ENCODE data around the gene TET3. TPM values are rescaled to one million over a fixed set of nuclear protein-coding genes. Genes with fewer than 3 reads are reported as not detected.

The TET3 gene
- total and polyA plus RNA-seq, 2 of the 8 experiments (the other 6 are each of a cell fraction or from before 2014, with no cell fraction given) = 4.5 to 21.1 TPM

DNA sequence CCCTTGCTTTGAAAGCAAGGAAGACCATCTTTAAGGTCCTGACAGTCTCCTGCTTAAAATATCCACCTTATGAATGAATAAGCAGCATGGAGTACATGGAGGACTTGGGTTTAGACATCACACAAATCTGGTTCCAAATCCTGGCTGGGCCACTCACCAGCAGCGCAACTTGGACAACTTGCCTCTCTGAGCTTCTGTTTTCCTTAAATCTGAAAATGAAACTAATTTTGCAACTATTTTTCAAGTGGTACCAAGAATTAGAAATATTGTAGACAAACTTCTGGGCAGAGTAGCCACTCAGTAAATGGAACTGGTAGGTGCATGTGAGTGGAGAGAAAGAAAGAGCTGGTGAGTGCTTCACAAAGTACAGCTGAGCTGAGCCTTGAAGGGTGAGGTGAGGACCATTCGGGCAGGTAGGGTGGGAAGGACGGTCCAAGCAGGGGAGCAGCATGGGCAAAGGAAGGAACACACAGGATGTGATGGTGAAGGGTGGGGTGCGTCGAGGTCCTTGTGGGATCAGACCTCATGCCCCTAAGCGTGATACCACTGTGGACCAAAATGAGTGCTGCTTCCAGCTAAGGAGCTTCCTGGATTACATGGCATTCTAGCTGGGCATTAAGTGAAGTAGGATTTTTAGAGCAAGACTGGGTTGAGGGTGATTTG, 14.4 kb upstream of the TET3 start:
- H2AK5ac ChIP-seq (ENCODE audit: low read depth, low read length) = no peak overlapping the region
- H4K5ac ChIP-seq (ENCODE audit: insufficient read length, low read depth, low read length) = no peak overlapping the region
- no peaks in the 10 kb centered on the region for H3K79me2 ChIP-seq (ENCODE audit: control insufficient read depth in 1 of 2, insufficient read depth in 2 of 2, low read length in 2 of 2)
- H3K27ac ChIP-seq (ENCODE audit: low read depth, low read length) = no peak overlapping the region
- ChIA-PET POLR2A (ENCODE audit: partially characterized antibody) (interaction anchor here (1.4 kb wide), 1 partner anchor 18 kb away, joined by 4 read pairs; no protein-coding TSS in a partner anchor), CTCF (ENCODE audit: partially characterized antibody) (interaction anchor here (1.0 to 1.7 kb wide), 6 partner anchors 8 to 181 kb away, joined by 3 to 4 read pairs (median 3); no protein-coding TSS in a partner anchor)
- no peak overlapping the region for H2BK12ac ChIP-seq (ENCODE audit: low read depth, low read length)
- H2BK120ac ChIP-seq (replicated peaks; ENCODE audit: low read depth, low read length) = no peak overlapping the region
- H3K9ac ChIP-seq (replicated peaks in 1 of 4; ENCODE audit: extremely low read depth in 1 of 4, low read depth in 3 of 4, low read length in 3 of 4) = no peak overlapping the region
- no peaks in the 10 kb centered on the region; a peak in 1 of 7 replicates for H3K27me3 ChIP-seq (replicated peaks in 1 of 4; ENCODE audit: control insufficient read depth in 3 of 4, extremely low read depth in 1 of 4, insufficient read depth in 3 of 4, low read length in 3 of 4)
- H2BK20ac ChIP-seq (ENCODE audit: low read length) = no peak overlapping the region
- no peaks in the 10 kb centered on the region for H3K36me3 ChIP-seq (ENCODE audit: control insufficient read depth in 2 of 4, insufficient read depth in 4 of 4, low read length in 3 of 4)
- no peak overlapping the region for H3K4me2 ChIP-seq (ENCODE audit: insufficient read depth in 1 of 2, low read depth in 2 of 2, low read length in 2 of 2)
- no peak for FAIRE-seq
- no peak overlapping the region for H3K23ac ChIP-seq (ENCODE audit: insufficient read length)
- no peaks in the 10 kb centered on the region for H3K9me3 ChIP-seq (ENCODE audit: insufficient read depth in 2 of 2, low read depth in 1 of 2, low read length in 1 of 2)
- DNase-seq (ENCODE audit: low read depth in 1 of 2, low spot score in 2 of 2) = no peak
- H3K4me3 ChIP-seq (ENCODE audit: extremely low read depth in 1 of 4, insufficient read depth in 2 of 4, low read depth in 3 of 4, low read length in 4 of 4) = no peak overlapping the region
- WGBS, 2 experiments (ENCODE audit: extremely low coverage in 1 of 2, insufficient coverage in 1 of 2, insufficient read length in 1 of 2, insufficient replicate concordance in 2 of 2, low coverage in 1 of 2, low lambda C conversion rate in 2 of 2, missing lambda C conversion rate in 1 of 2) = 85% methylated on average over 6 of the region's 6 CpGs; no CpG with 5 or more reads in 1 of the 2 experiments
- H3K18ac ChIP-seq (ENCODE audit: extremely low read depth, low read length) = no peak overlapping the region
- H2BK5ac ChIP-seq (ENCODE audit: low read depth, low read length) = no peak overlapping the region
- H4K91ac ChIP-seq (replicated peaks; ENCODE audit: insufficient read length, low read length) = no peak overlapping the region
- H3K56ac ChIP-seq (replicated peaks; ENCODE audit: insufficient read length, low read depth, low read length) = no peak overlapping the region
- peaks cover 0 to 2% (median under 1%) of the 10 kb centered on the region in 4 experiments; a peak in 1 of 7 replicates for H3K4me1 ChIP-seq (replicated peaks in 1 of 4; ENCODE audit: control insufficient read depth in 3 of 4, insufficient read depth in 4 of 4, low read length in 3 of 4)
- no peak overlapping the region for H3K14ac ChIP-seq (ENCODE audit: insufficient read length)
- H4K20me1 ChIP-seq (replicated peaks in 1 of 2; ENCODE audit: control insufficient read depth in 1 of 2, insufficient read depth in 2 of 2, low read length in 2 of 2) = peaks cover 0 to 3% of the 10 kb centered on the region in 2 experiments
- no peak overlapping the region for H2BK15ac ChIP-seq (ENCODE audit: low read length)
- no peaks in the 10 kb centered on the region for H3K23me2 ChIP-seq (ENCODE audit: low read depth, low read length)
- no peak overlapping the region for H3K4ac ChIP-seq (replicated peaks; ENCODE audit: insufficient read length, low read depth, low read length)
- H4K8ac ChIP-seq (ENCODE audit: extremely low read depth, insufficient read depth, low read length) = no peak overlapping the region
- no peaks in the 10 kb centered on the region for H3K79me1 ChIP-seq (ENCODE audit: low read depth, low read length)
- no peak overlapping the region for H2AFZ ChIP-seq (ENCODE audit: low read length)
- TF ChIP-seq NRF1 (IDR thresholded peaks at IDR 0.05; ENCODE audit: low read depth, low read length) (no peak), POLR2AphosphoS5 (IDR thresholded peaks at IDR 0.05; ENCODE audit: low read depth, low read length) (no peak), POU5F1 (IDR thresholded peaks at IDR 0.05; ENCODE audit: low read depth, low read length) (no peak), RFX5 (IDR thresholded peaks at IDR 0.05; ENCODE audit: borderline replicate concordance, low read depth, low read length) (no peak), SP2 (IDR thresholded peaks at IDR 0.05; ENCODE audit: low read length) (no peak), ZNF274 (IDR thresholded peaks at IDR 0.05; ENCODE audit: borderline replicate concordance, extremely low read depth, low read length) (no peak), CTBP2 (IDR thresholded peaks at IDR 0.05; ENCODE audit: borderline replicate concordance, insufficient read depth, insufficient read length, low read length) (no peak), CBX8 (IDR thresholded peaks at IDR 0.05; ENCODE audit: borderline replicate concordance, low read depth, low read length) (no peak), CBX5 (IDR thresholded peaks at IDR 0.05; ENCODE audit: low read depth, low read length) (no peak), NANOG (IDR thresholded peaks at IDR 0.05; ENCODE audit: insufficient read depth, low read depth, low read length, poor library complexity, severe bottlenecking) (no peak), HDAC2 (IDR thresholded peaks at IDR 0.05; ENCODE audit: borderline replicate concordance in 1 of 2, low read depth in 2 of 2, low read length in 2 of 2) (no peak)

Measured in H1 (cell line).